K562 (cell line): Measurements from ENCODE around the gene CELF4. TPM values are rescaled to one million over a fixed set of nuclear protein-coding genes. Genes with fewer than 3 reads are reported as not detected.

ENCODE experiments used
- ATAC-seq: fragments of 200-7000 bp; cut with Tn5 transposase; 3 replicates; pipeline ENCODE4 v1.9.1; 2020; ENCODE audit warnings: moderate library complexity
- BruUV-seq: library from RNA; stranded (reverse); fragments of 400-500 nt; replicated peaks from 2 replicates; lab custom pipeline; 2021; lab: Mats Ljungman, UMichigan
- CTCF ChIA-PET: fragments of 300-600 bp; formaldehyde crosslinking; extraction: SDS; loops from one replicate; lab custom pipeline; 2021; ENCODE audit warnings: low intra/inter-chr PET ratio; lab: Yijun Ruan, JAX
- POLR2A ChIA-PET: fragments of 300-600, 350-650 bp; sonication (Branson Sonifier 250); formaldehyde crosslinking; extraction: SDS; loops from one replicate; lab custom pipeline; 2021; ENCODE audit warnings: antibody characterized with exemption, inconsistent platforms; lab: Yijun Ruan, JAX
- DNase-seq, 4 experiments: peaks; one replicate each; pipeline versions ENCODE4 v3.0.0 to v3.0.0-alpha.2; 2011 to 2018; ENCODE audit warnings: low spot score in 3 of 4, mixed read lengths in 3 of 4; ENCODE audit errors: extremely low read depth in 1 of 4
- FAIRE-seq: peaks from 2 replicates; lab custom pipeline; 2011; peaks lifted over from hg19 to GRCh38; lab: Jason Lieb, UNC
- H2AFZ ChIP-seq: 2 replicates; pipeline ENCODE4 v1.6.0; 2011; ENCODE audit warnings: low read depth, low read length, control low read depth, inconsistent platforms
- H3K27ac ChIP-seq: fragments of 200-600 bp; 3 replicates; pipeline ENCODE4 v1.8.0; 2011; ENCODE audit warnings: low read depth, mild to moderate bottlenecking, control low read depth, inconsistent platforms, low read length, moderate library complexity, mixed read lengths; ENCODE audit errors: extremely low read depth
- H3K27me3 ChIP-seq, 2 experiments: fragments of 300-600 bp in 1 of 2; 2 replicates in 1 of 2; 3 replicates in 1 of 2; pipeline versions ENCODE4 v1.6.0 to v1.8.0; 2011; ENCODE audit warnings: inconsistent platforms in 2 of 2, low read length in 2 of 2, mild to moderate bottlenecking in 1 of 2, mixed read lengths in 1 of 2, moderate library complexity in 1 of 2; ENCODE audit not compliant: control insufficient read depth in 2 of 2, insufficient read depth in 2 of 2
- H3K36me3 ChIP-seq: fragments of 300-600 bp; 3 replicates; pipeline ENCODE4 v1.8.0; 2011; ENCODE audit warnings: mild to moderate bottlenecking, low read length, inconsistent platforms; ENCODE audit not compliant: control insufficient read depth, insufficient read depth
- H3K4me1 ChIP-seq, 2 experiments: fragments of 200-600 bp in 1 of 2; replicated peaks in 1 of 2; 2 replicates in 1 of 2; 3 replicates in 1 of 2; pipeline versions ENCODE4 v1.5.1 to v1.8.0; 2011; ENCODE audit warnings: inconsistent platforms in 2 of 2, low read length in 2 of 2, mild to moderate bottlenecking in 1 of 2, mixed read lengths in 1 of 2, moderate library complexity in 1 of 2; ENCODE audit not compliant: control insufficient read depth in 2 of 2, insufficient read depth in 2 of 2
- H3K4me2 ChIP-seq: 2 replicates; pipeline ENCODE4 v1.6.1; 2011; ENCODE audit warnings: low read length, control low read depth, inconsistent platforms, mixed read lengths; ENCODE audit not compliant: insufficient read depth
- H3K4me3 ChIP-seq: fragments of 200-600 bp; sonication (generic), shearing (Covaris generic); 2 replicates; pipeline ENCODE4 v1.5.1; 2016; ENCODE audit warnings: control low read depth, inconsistent platforms
- H3K79me2 ChIP-seq: fragments of 200-600 bp; 3 replicates; pipeline ENCODE4 v1.8.0; 2011; ENCODE audit warnings: low read length, inconsistent platforms; ENCODE audit not compliant: control insufficient read depth, insufficient read depth
- H3K9ac ChIP-seq, 2 experiments: 2 replicates each; pipeline versions ENCODE4 v1.6.0 to v1.6.1; 2011; ENCODE audit warnings: low read depth in 2 of 2, low read length in 2 of 2, control low read depth in 1 of 2, inconsistent platforms in 1 of 2, mild to moderate bottlenecking in 1 of 2, mixed read lengths in 1 of 2; ENCODE audit not compliant: insufficient read depth in 1 of 2
- H3K9me1 ChIP-seq: one replicate; pipeline ENCODE4 v1.6.0; 2011; ENCODE audit warnings: inconsistent platforms, mild to moderate bottlenecking, low read length, moderate library complexity; ENCODE audit not compliant: control insufficient read depth, insufficient read depth
- H3K9me3 ChIP-seq: replicated peaks from 2 replicates; pipeline ENCODE4 v1.5.1; 2011; ENCODE audit warnings: low read depth, low read length, inconsistent platforms; ENCODE audit not compliant: control insufficient read depth, insufficient read depth
- H4K20me1 ChIP-seq: replicated peaks from 2 replicates; pipeline ENCODE4 v1.6.1; 2011; ENCODE audit warnings: low read length, inconsistent platforms, mixed read lengths; ENCODE audit not compliant: control insufficient read depth, insufficient read depth
- MECOM ChIP-seq: fragments of 250-450 bp; sonication (Bioruptor Pico); IDR thresholded peaks from 2 replicates; pipeline ENCODE4 v1.8.0; 2022; ENCODE audit warnings: inconsistent platforms
- NRF1 ChIP-seq, 2 experiments: fragments of 450-650 bp; IDR thresholded peaks in 1 of 2; conservative IDR thresholded peaks in 1 of 2; 2 replicates each; pipeline ENCODE4 v1.6.1; 2014; ENCODE audit warnings: mild to moderate bottlenecking in 2 of 2
- NUFIP1 ChIP-seq: fragments of 450-650 bp; IDR thresholded peaks from 2 replicates; pipeline ENCODE4 v1.6.1; 2018; ENCODE audit not compliant: partially characterized antibody
- POLR3A ChIP-seq: IDR thresholded peaks from 2 replicates; pipeline ENCODE4 v1.6.1; 2011; ENCODE audit warnings: borderline replicate concordance, mild to moderate bottlenecking, moderate library complexity; ENCODE audit not compliant: insufficient read length, insufficient read depth; ENCODE audit errors: extremely low read depth
- PTTG1 ChIP-seq: fragments of 450-650 bp; IDR thresholded peaks from 2 replicates; pipeline ENCODE4 v1.6.1; 2016; ENCODE audit warnings: low read depth, mild to moderate bottlenecking, missing genetic modification characterization, missing compliant biosample characterization
- SAFB2 ChIP-seq: fragments of 200-400 bp; formaldehyde crosslinking; IDR thresholded peaks from 2 replicates; pipeline ENCODE4 v1.6.1; 2018; ENCODE audit warnings: borderline replicate concordance, low read length, low read depth, moderate library complexity; ENCODE audit not compliant: severe bottlenecking
- SMAD4 ChIP-seq: fragments of 250-450 bp; sonication (Bioruptor Pico); conservative IDR thresholded peaks from 2 replicates; pipeline ENCODE4 v1.8.0; 2021; ENCODE audit warnings: inconsistent platforms, mild to moderate bottlenecking, moderate library complexity
- SREBF2 ChIP-seq: sonication (generic); formaldehyde crosslinking; IDR thresholded peaks from 2 replicates; pipeline ENCODE4 v1.4.0; 2020; ENCODE audit warnings: mild to moderate bottlenecking, missing genetic modification reagents
- TCF15 ChIP-seq: fragments of 250-450 bp; sonication (Bioruptor Pico); IDR thresholded peaks from 2 replicates; pipeline ENCODE4 v1.8.0; 2022; ENCODE audit warnings: moderate library complexity, mild to moderate bottlenecking, inconsistent platforms
- THRAP3 ChIP-seq: fragments of 450-650 bp; IDR thresholded peaks from 2 replicates; pipeline ENCODE4 v1.6.1; 2016; ENCODE audit warnings: mild to moderate bottlenecking, inconsistent platforms, borderline replicate concordance
- UBTF ChIP-seq, 2 experiments: IDR thresholded peaks; 2 replicates each; pipeline ENCODE4 v1.6.1; 2012; ENCODE audit warnings: improper control_type of control experiment in 2 of 2, low read depth in 2 of 2, low read length in 2 of 2, borderline replicate concordance in 1 of 2
- WHSC1 ChIP-seq: IDR thresholded peaks from one replicate; pipeline ENCODE4 v1.6.1; 2012; ENCODE audit warnings: low read length, control low read depth, inconsistent platforms
- ZNF12 ChIP-seq: sonication (generic); formaldehyde crosslinking; IDR thresholded peaks from 2 replicates; pipeline ENCODE4 v1.4.0; 2020; ENCODE audit warnings: mild to moderate bottlenecking, missing genetic modification reagents
- ZNF77 ChIP-seq: fragments of 250-450 bp; sonication (Bioruptor Pico); IDR thresholded peaks from 2 replicates; pipeline ENCODE4 v1.5.0; 2020
- WGBS: fragments of 100-300 bp; shearing (Covaris generic); methylation state at CpG from one replicate; pipeline ENCODE4 v1.1.6; 2016; ENCODE audit warnings: low coverage, mixed read lengths; ENCODE audit not compliant: insufficient coverage; ENCODE audit errors: missing lambda C conversion rate; 5-methylcytosine and 5-hydroxymethylcytosine counted together
- in situ Hi-C: fragments of 300-500 bp; cut with MboI; formaldehyde crosslinking; loops from 4 replicates; pipeline ENCODE4 v1.15.0; 2018; ENCODE audit warnings: inconsistent platforms, mixed read lengths
- intact Hi-C: fragments of 100-400 bp; cut with micrococcal nuclease; formaldehyde crosslinking; loops from 2 replicates; pipeline ENCODE4 v1.14.2; 2022
- polyA plus RNA-seq, 8 experiments: library from polyadenylated mRNA; depleted of rRNA in 4 of 8; stranded (reverse) in 5 of 8; unstranded in 3 of 8; fragments of >200 nt; fragmentation: Nextera tagmentation in 2 of 8; fragmentation: Illumina TruSeq in 1 of 8; extraction: Ambion mirVana in 2 of 8; extraction: Trizol in 1 of 8; gene quantifications; 2 replicates each; pipeline versions ENCODE4 v1.2.1 to v1.2.3, GENCODE V29; 2011 to 2014; ENCODE audit warnings: inconsistent platforms in 1 of 8, missing spikeins in 1 of 8
- total RNA-seq, 7 experiments: library from RNA; depleted of rRNA in 6 of 7; stranded (reverse); fragments of >200 nt in 6 of 7; fragmentation: Illumina TruSeq in 2 of 7; extraction: Trizol in 2 of 7; gene quantifications; 2 replicates each; pipeline versions ENCODE4 v1.2.1 to v1.2.3, GENCODE V29; 2011 to 2021; ENCODE audit warnings: low replicate concordance in 1 of 7

CELF4 gene
- total and polyA plus RNA-seq, 9 of the 15 experiments (the other 6 are each of a cell fraction or from before 2014, with no cell fraction given), result 0.04 to 0.24 (median 0.07) TPM; not detected in 3

GRCh38 chr18:37563931-37564392, 1.6 kb downstream of the CELF4 start:
- no peak overlapping the region for H2AFZ ChIP-seq
- POLR2A ChIA-PET, result no interaction called here
- ATAC-seq, result no peak
- intact Hi-C loops, result no loop called here
- no peaks in the 10 kb centered on the region for H3K9me1 ChIP-seq
- WGBS, result under 1% methylated on average over 13 of the region's 13 CpGs
- no peak for FAIRE-seq
- BruUV-seq, result no TSS peak
- H3K4me3 ChIP-seq, result no peak overlapping the region
- H3K36me3 ChIP-seq, result no peaks in the 10 kb centered on the region
- no peak for TF ChIP-seq POLR3A
- TF ChIP-seq MECOM (CRISPR knock-in tag), result no peak
- no peak for TF ChIP-seq ZNF77 (CRISPR knock-in tag)
- no peak for DNase-seq
- no peaks in the 10 kb centered on the region for H4K20me1 ChIP-seq
- in situ Hi-C loops, result no loop called here
- no peak overlapping the region for H3K27ac ChIP-seq
- no peak overlapping the region for H3K4me2 ChIP-seq
- peaks cover 0 to 5% of the 10 kb centered on the region in 2 experiments; a peak in 1 of 5 replicates for H3K4me1 ChIP-seq
- no peaks in the 10 kb centered on the region for H3K79me2 ChIP-seq
- H3K9ac ChIP-seq, result no peak overlapping the region
- H3K27me3 ChIP-seq, result peaks cover 4 to 21% of the 10 kb centered on the region in 2 experiments; a peak in 2 of 5 replicates
- no peaks in the 10 kb centered on the region for H3K9me3 ChIP-seq
- CTCF ChIA-PET, result no interaction called here

- no peak for FAIRE-seq
- H3K4me3 ChIP-seq, result no peak overlapping the region
- no peak overlapping the region for H3K4me2 ChIP-seq
- H3K9me1 ChIP-seq, result no peaks in the 10 kb centered on the region
- no peaks in the 10 kb centered on the region for H3K9me3 ChIP-seq
- BruUV-seq, result no TSS peak
- in situ Hi-C loops (no loop called here), intact Hi-C loops (no loop called here)
- 0% methylated on average over 1 of the region's 1 CpG for whole genome bisulfite sequencing
- ChIA-PET POLR2A (no interaction called here), CTCF (interaction anchor here (0.6 kb wide), 1 partner anchor 9 kb away, joined by 3 read pairs; no protein-coding TSS in a partner anchor)
- no peaks in the 10 kb centered on the region for H3K79me2 ChIP-seq
- no peaks in the 10 kb centered on the region for H4K20me1 ChIP-seq
- H3K36me3 ChIP-seq, result no peaks in the 10 kb centered on the region
- no peak overlapping the region for H3K27ac ChIP-seq
- DNase-seq, result no peak
- peaks cover 0 to 8% of the 10 kb centered on the region in 2 experiments; a peak in 2 of 5 replicates for H3K27me3 ChIP-seq
- peaks cover 0 to 5% of the 10 kb centered on the region in 2 experiments; a peak in 1 of 5 replicates for H3K4me1 ChIP-seq
- no peak for ATAC-seq
- no peak overlapping the region for H2AFZ ChIP-seq
- H3K9ac ChIP-seq, result no peak overlapping the region
- TF ChIP-seq WHSC1, result no peak
- no peak for TF ChIP-seq SREBF2 (CRISPR knock-in tag)
- no peak for TF ChIP-seq TCF15
- no peak for TF ChIP-seq SAFB2
- TF ChIP-seq PTTG1 (tag), result no peak
- TF ChIP-seq NRF1 (conservative IDR thresholded peaks at IDR 0.05 in 1 of 2, IDR thresholded peaks at IDR 0.05 in 1 of 2), result no peak
- no peak for TF ChIP-seq THRAP3
- TF ChIP-seq UBTF (IDR thresholded peaks at IDR 0.05; ENCODE audit: borderline replicate concordance in 1 of 2, low read depth in 2 of 2, low read length in 2 of 2), result no peak
- no peak for TF ChIP-seq SMAD4 (CRISPR knock-in tag)
- TF ChIP-seq ZNF12 (CRISPR knock-in tag), result no peak
- TF ChIP-seq NUFIP1, result no peak
Observed at GRCh38 chr18:37561986-37562385, 3.6 kb downstream of the CELF4 start.
